A673 (cell line): ENCODE data around the gene TSEN2. TPM values are rescaled to one million over a fixed set of nuclear protein-coding genes. Genes with fewer than 3 reads are reported as not detected.

Experiments used
- BruUV-seq: library from RNA; stranded (reverse); fragments of 400-500 nt; replicated peaks from 2 replicates; lab custom pipeline; 2021; lab: Mats Ljungman, UMichigan
- CTCF ChIA-PET: fragments of 300-600 bp; sonication (Branson Sonifier 250); formaldehyde crosslinking; loops from one replicate; lab custom pipeline; 2022; ENCODE audit warnings: antibody characterized with exemption; lab: Charles Lee
- POLR2A ChIA-PET: fragments of 300-600 bp; sonication (Branson Sonifier 250); formaldehyde crosslinking; loops from one replicate; lab custom pipeline; 2022; ENCODE audit warnings: antibody characterized with exemption; ENCODE audit not compliant: low non-redundant PET; lab: Charles Lee
- DNase-seq: peaks from one replicate; pipeline ENCODE4 v3.0.0-alpha.2; 2015; ENCODE audit warnings: low spot score
- H3K27ac ChIP-seq: fragments of 200-600 bp; sonication (generic); 2 replicates; pipeline ENCODE4 v1.5.1; 2016; ENCODE audit warnings: mixed run types, low read depth, mild to moderate bottlenecking, mixed read lengths, antibody characterized with exemption, low read length; ENCODE audit not compliant: poor library complexity, severe bottlenecking
- H3K27me3 ChIP-seq: fragments of 200-600 bp; sonication (generic); replicated peaks from 2 replicates; pipeline ENCODE4 v1.6.1; 2017; ENCODE audit warnings: mixed run types, low read depth, mild to moderate bottlenecking, mixed read lengths, antibody characterized with exemption, low read length; ENCODE audit not compliant: insufficient read depth, poor library complexity
- H3K36me3 ChIP-seq: fragments of 200-600 bp; sonication (generic); 2 replicates; pipeline ENCODE4 v1.6.1; 2016; ENCODE audit warnings: mixed run types, mild to moderate bottlenecking, mixed read lengths, antibody characterized with exemption, low read length; ENCODE audit not compliant: insufficient read depth, poor library complexity, severe bottlenecking
- H3K4me1 ChIP-seq: fragments of 200-600 bp; sonication (generic); 2 replicates; pipeline ENCODE4 v1.6.1; 2017; ENCODE audit warnings: mixed run types, mild to moderate bottlenecking, mixed read lengths, antibody characterized with exemption, low read length; ENCODE audit not compliant: insufficient read depth, poor library complexity, severe bottlenecking
- H3K4me3 ChIP-seq: fragments of 200-600 bp; sonication (generic); 2 replicates; pipeline ENCODE4 v1.5.1; 2016; ENCODE audit warnings: low read depth, mixed run types, mild to moderate bottlenecking, mixed read lengths, low read length; ENCODE audit not compliant: poor library complexity, severe bottlenecking
- H3K9me3 ChIP-seq: fragments of 200-600 bp; sonication (generic); 2 replicates; pipeline ENCODE4 v1.6.1; 2016; ENCODE audit warnings: mixed run types, low read depth, mild to moderate bottlenecking, mixed read lengths, antibody characterized with exemption, low read length; ENCODE audit not compliant: poor library complexity, severe bottlenecking
- CTCF ChIP-seq: fragments of 300-800, 200-600 bp; sonication (generic); conservative IDR thresholded peaks from 2 replicates; pipeline ENCODE4 v1.5.1; 2017; ENCODE audit warnings: low read depth, mild to moderate bottlenecking, antibody characterized with exemption, low read length, moderate library complexity, mixed read lengths
- EZH2 ChIP-seq: fragments of 200-600 bp; sonication (generic); IDR thresholded peaks from 2 replicates; pipeline ENCODE4 v1.6.1; 2017; ENCODE audit warnings: borderline replicate concordance, low read depth, mild to moderate bottlenecking, mixed read lengths, antibody characterized with exemption, low read length; ENCODE audit not compliant: poor library complexity, severe bottlenecking
- intact Hi-C: fragments of 100-400 bp; cut with micrococcal nuclease; formaldehyde crosslinking; loops from one replicate; pipeline ENCODE4 v1.10.0; 2022; ENCODE audit not compliant: unreplicated experiment
- total RNA-seq: library from RNA; stranded (reverse); gene quantifications from 2 replicates; pipeline ENCODE4 v1.2.3, GENCODE V29; 2021

Gene TSEN2
- total RNA-seq, 1 experiment from 2014 or later, result 34.5 TPM

GRCh38 chr3:12509466-12509865, 25.2 kb downstream of the TSEN2 start:
- H3K27ac ChIP-seq, result no peak overlapping the region
- POLR2A ChIA-PET, result no interaction called here

GRCh38 chr3:12512534-12513118, 28.3 kb downstream of the TSEN2 start:
- ChIA-PET POLR2A (no interaction called here), CTCF (interaction anchor here (0.5 kb wide), 1 partner anchor 66 kb away, joined by 9 read pairs; no protein-coding TSS in a partner anchor)
- no peak overlapping the region for H3K27ac ChIP-seq
- intact Hi-C loops, result no loop called here
- no peaks in the 10 kb centered on the region for H3K36me3 ChIP-seq
- BruUV-seq, result no TSS peak
- no peak for DNase-seq
- TF ChIP-seq CTCF (no peak), EZH2 (no peak)
- H3K4me1 ChIP-seq, result no peaks in the 10 kb centered on the region
- no peaks in the 10 kb centered on the region for H3K9me3 ChIP-seq
- H3K27me3 ChIP-seq, result no peaks in the 10 kb centered on the region
- no peak overlapping the region for H3K4me3 ChIP-seq

More at GRCh38 chr3:12509466-12509865, 25.2 kb downstream of the TSEN2 start:
- Histone ChIP-seq H3K4me3 (no peak overlapping the region), H3K4me1 (no peaks in the 10 kb centered on the region), H3K9me3 (no peaks in the 10 kb centered on the region), H3K27me3 (no peaks in the 10 kb centered on the region), H3K36me3 (peaks cover 18% of the 10 kb centered on the region)
- CTCF ChIA-PET, result no interaction called here
- TF ChIP-seq EZH2 (no peak), CTCF (no peak)
- no peak for DNase-seq
- intact Hi-C loops, result no loop called here
- no TSS peak for BruUV-seq

- CTCF ChIA-PET, result no interaction called here
- Histone ChIP-seq H3K4me1 (no peaks in the 10 kb centered on the region), H3K9me3 (no peaks in the 10 kb centered on the region), H3K27ac (no peak overlapping the region), H3K36me3 (no peaks in the 10 kb centered on the region), H3K27me3 (no peaks in the 10 kb centered on the region), H3K4me3 (no peak overlapping the region)
- DNase-seq, result no peak
- POLR2A ChIA-PET, result no interaction called here
- TF ChIP-seq CTCF (no peak), EZH2 (no peak)
- intact Hi-C loops, result no loop called here
- no TSS peak for BruUV-seq
These were observed 29.6 kb downstream of the TSEN2 start for GRCh38 chr3:12513694-12514446.
